Panc1 (cell line): Measurements from ENCODE around the gene ASPHD2. TPM values are rescaled to one million over a fixed set of nuclear protein-coding genes. Genes with fewer than 3 reads are reported as not detected.

Source experiments
- ATAC-seq: fragments of 200-7000 bp; cut with Tn5 transposase; 2 replicates; pipeline ENCODE4 v1.9.1; 2020; ENCODE audit warnings: mild to moderate bottlenecking, moderate library complexity
- BruUV-seq: library from RNA; stranded (reverse); fragments of 400-500 nt; replicated peaks from 2 replicates; lab custom pipeline; 2021; lab: Mats Ljungman, UMichigan
- CTCF ChIA-PET: fragments of 300-600 bp; sonication (Branson Sonifier 250); formaldehyde crosslinking; loops from one replicate; lab custom pipeline; 2022; ENCODE audit warnings: antibody characterized with exemption; lab: Charles Lee
- POLR2A ChIA-PET: fragments of 300-600 bp; sonication (Branson Sonifier 250); formaldehyde crosslinking; loops from one replicate; lab custom pipeline; 2022; ENCODE audit warnings: antibody characterized with exemption; lab: Charles Lee
- DNase-seq: peaks from one replicate; pipeline ENCODE4 v3.0.0-alpha.2; 2010; ENCODE audit warnings: low read depth, low spot score
- H3K27ac ChIP-seq: 2 replicates; pipeline ENCODE4 v1.5.1; 2011; ENCODE audit warnings: mild to moderate bottlenecking, low read length, inconsistent platforms
- H3K27me3 ChIP-seq: fragments of 200-500 bp; sonication (Bioruptor generic); 2 replicates; pipeline ENCODE4 v1.6.0; 2014; ENCODE audit warnings: low read length, inconsistent platforms; ENCODE audit not compliant: control insufficient read depth, insufficient read depth
- H3K36me3 ChIP-seq: fragments of 200-500 bp; sonication (Bioruptor generic); 2 replicates; pipeline ENCODE4 v1.5.1; 2014; ENCODE audit warnings: inconsistent platforms, mild to moderate bottlenecking, low read length, moderate library complexity; ENCODE audit not compliant: control insufficient read depth, insufficient read depth
- H3K4me1 ChIP-seq: 2 replicates; pipeline ENCODE4 v1.5.1; 2011; ENCODE audit warnings: inconsistent platforms, mild to moderate bottlenecking, low read length, moderate library complexity; ENCODE audit not compliant: control insufficient read depth, insufficient read depth
- H3K4me3 ChIP-seq, 2 experiments: 2 replicates each; pipeline ENCODE4 v1.5.1; 2011 to 2012; ENCODE audit warnings: low read depth in 2 of 2, low read length in 2 of 2, mild to moderate bottlenecking in 2 of 2, inconsistent platforms in 1 of 2, moderate library complexity in 1 of 2
- H3K9me3 ChIP-seq: fragments of 200-500 bp; sonication (Bioruptor generic); 2 replicates; pipeline ENCODE4 v1.5.1; 2014; ENCODE audit warnings: low read depth, mild to moderate bottlenecking, inconsistent platforms, low read length, moderate library complexity; ENCODE audit not compliant: control insufficient read depth, insufficient read depth
- POLR2AphosphoS5 ChIP-seq: IDR thresholded peaks from 2 replicates; pipeline ENCODE4 v1.6.1; 2012; ENCODE audit warnings: mild to moderate bottlenecking, low read depth, low read length, moderate library complexity
- SIN3A ChIP-seq: IDR thresholded peaks from 2 replicates; pipeline ENCODE4 v1.6.1; 2012; ENCODE audit warnings: low read depth, mild to moderate bottlenecking, low read length, moderate library complexity, borderline replicate concordance; ENCODE audit not compliant: insufficient read depth
- TCF7L2 ChIP-seq: IDR thresholded peaks from 2 replicates; pipeline ENCODE4 v1.6.1; 2011; ENCODE audit warnings: mild to moderate bottlenecking, low read depth, low read length, inconsistent platforms
- in situ Hi-C: cut with HindIII; loops from 2 replicates; pipeline ENCODE4 v1.10.0; 2016; ENCODE audit warnings: low sequenced_read_pairs, low pct_unique_long_range_greater_than_20kb
- intact Hi-C: fragments of 100-400 bp; cut with micrococcal nuclease; formaldehyde crosslinking; loops from one replicate; pipeline ENCODE4 v1.10.0; 2022; ENCODE audit not compliant: unreplicated experiment
- total RNA-seq: library from RNA; stranded (reverse); gene quantifications from one replicate; pipeline ENCODE4 v1.2.1, GENCODE V29; 2021; ENCODE audit not compliant: unreplicated experiment
- TF ChIP-seq, protein P1 (sequence below): fragments of 450-650 bp; IDR thresholded peaks from 2 replicates; pipeline ENCODE4 v1.5.1; 2017; ENCODE audit warnings: mild to moderate bottlenecking
- TF ChIP-seq, protein P2 (sequence below), 2 experiments: IDR thresholded peaks; 2 replicates each; pipeline ENCODE4 v1.6.1; 2011 to 2012; ENCODE audit warnings: low read depth in 2 of 2, control low read depth in 1 of 2, low read length in 1 of 2, mild to moderate bottlenecking in 1 of 2, moderate library complexity in 1 of 2; ENCODE audit not compliant: insufficient read depth in 1 of 2

The ASPHD2 gene
- total RNA-seq, 1 experiment from 2014 or later = 0.15 TPM

DNA sequence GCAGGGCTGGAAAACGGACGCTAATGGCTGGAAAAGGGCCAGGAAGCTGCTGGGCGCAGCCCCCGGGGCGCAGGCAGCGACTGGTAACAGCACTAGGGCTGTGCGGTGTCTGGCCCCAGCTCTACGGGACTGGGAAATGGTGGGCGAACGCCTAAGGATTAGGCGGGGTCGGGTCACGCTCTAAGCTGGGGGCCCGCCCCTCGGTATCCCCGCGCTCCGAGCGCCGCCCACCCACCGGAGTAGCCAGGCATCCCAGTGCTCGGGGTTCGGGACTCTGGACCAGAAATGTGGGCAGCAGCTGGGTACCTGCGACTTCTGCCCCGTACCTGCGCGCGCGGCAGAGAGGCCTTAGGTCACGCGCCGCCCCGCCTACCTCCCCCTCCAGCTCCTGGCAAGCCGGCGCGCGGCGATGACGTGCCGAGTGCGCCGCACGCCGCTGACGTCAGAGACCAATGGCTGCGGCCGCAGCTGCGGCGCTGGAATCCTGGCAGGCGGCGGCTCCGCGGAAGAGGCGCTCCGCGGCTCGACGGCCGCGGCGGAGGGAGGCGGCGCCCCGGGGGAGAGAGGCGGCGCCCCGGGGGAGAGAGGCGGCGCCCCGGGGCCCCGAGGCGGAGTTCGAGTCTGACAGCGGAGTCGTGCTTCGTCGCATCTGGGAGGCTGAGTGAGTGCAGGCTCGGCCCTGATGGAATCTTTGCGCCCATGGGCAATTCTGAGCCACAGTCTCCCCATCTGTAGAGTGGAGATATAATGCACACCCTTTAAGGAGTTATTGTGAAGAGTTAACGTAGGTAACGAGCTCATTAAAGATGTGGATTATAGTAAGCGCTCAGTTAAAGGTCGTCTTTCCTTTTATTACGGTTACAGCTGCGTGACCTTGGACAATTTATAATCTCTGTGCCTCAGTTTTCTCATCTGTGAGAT lies 54.6 kb downstream of the ASPHD2 start, which contains the start of the genes HPS4 and SRRD:
Gene HPS4 (minus strand): TSS at position 345 of the 921 bp plus-strand sequence. CDS start 2,021 bp downstream, outside the sequence.
Gene SRRD (plus strand): TSS at position 439 of the 921 bp plus-strand sequence. CDS start 14 bp downstream, at position 453.
- Histone ChIP-seq H3K4me1 (peaks cover 31% of the 10 kb centered on the region), H3K27ac (peak within 1 kb of the TSS; percentile 87), H3K4me3 (peak within 1 kb of the TSS; percentile 89 to 95), H3K27me3 (no peaks in the 10 kb centered on the region), H3K36me3 (peaks cover 8% of the 10 kb centered on the region), H3K9me3 (no peaks in the 10 kb centered on the region)
- TF ChIP-seq SIN3A (0 out of 2 replicates have a peak, but pooled peaks have one; percentile 57), POLR2AphosphoS5 (peak; percentile 63; the same call in 1 of the 2 replicates)
- TF ChIP-seq, protein P1, sequence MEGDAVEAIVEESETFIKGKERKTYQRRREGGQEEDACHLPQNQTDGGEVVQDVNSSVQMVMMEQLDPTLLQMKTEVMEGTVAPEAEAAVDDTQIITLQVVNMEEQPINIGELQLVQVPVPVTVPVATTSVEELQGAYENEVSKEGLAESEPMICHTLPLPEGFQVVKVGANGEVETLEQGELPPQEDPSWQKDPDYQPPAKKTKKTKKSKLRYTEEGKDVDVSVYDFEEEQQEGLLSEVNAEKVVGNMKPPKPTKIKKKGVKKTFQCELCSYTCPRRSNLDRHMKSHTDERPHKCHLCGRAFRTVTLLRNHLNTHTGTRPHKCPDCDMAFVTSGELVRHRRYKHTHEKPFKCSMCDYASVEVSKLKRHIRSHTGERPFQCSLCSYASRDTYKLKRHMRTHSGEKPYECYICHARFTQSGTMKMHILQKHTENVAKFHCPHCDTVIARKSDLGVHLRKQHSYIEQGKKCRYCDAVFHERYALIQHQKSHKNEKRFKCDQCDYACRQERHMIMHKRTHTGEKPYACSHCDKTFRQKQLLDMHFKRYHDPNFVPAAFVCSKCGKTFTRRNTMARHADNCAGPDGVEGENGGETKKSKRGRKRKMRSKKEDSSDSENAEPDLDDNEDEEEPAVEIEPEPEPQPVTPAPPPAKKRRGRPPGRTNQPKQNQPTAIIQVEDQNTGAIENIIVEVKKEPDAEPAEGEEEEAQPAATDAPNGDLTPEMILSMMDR = no peak
- DNase-seq (no peak), ATAC-seq (peak; percentile 93)
- no TSS peak for BruUV-seq
- ChIA-PET CTCF (no interaction called here), POLR2A (interaction anchor here (0.5 to 0.7 kb wide), 4 partner anchors 9 to 127 kb away, joined by 3 to 7 read pairs (median 4); no protein-coding TSS in a partner anchor)
- in situ Hi-C loops = no loop called here
- intact Hi-C loops = no loop called here

DNA sequence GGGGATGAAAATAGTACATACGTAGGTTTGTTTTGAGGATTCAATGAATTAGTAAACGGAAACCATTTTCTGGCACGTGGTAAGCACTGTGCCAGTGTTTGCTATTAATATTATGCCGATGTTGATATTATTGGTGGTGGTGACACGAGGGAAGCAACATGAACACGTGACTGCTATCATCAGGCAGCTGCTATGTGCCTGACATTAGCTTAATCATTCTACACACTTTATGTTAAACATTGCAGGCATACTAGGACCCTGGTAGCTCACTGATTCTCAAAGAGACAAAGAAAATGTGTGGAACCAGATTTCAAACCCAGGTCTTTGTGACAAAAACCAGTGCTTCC lies 55.3 kb downstream of the ASPHD2 start:
- DNase-seq (no peak), ATAC-seq (no peak)
- BruUV-seq = TSS peak; percentile 71
- Histone ChIP-seq H3K36me3 (peaks cover 8% of the 10 kb centered on the region), H3K27me3 (no peaks in the 10 kb centered on the region), H3K4me3 (peak overlapping the region; percentile 89 to 95), H3K9me3 (no peaks in the 10 kb centered on the region), H3K4me1 (peaks cover 31% of the 10 kb centered on the region), H3K27ac (peak overlapping the region; percentile 81)
- in situ Hi-C loops = no loop called here
- intact Hi-C loops = no loop called here
- no peak for TF ChIP-seq POLR2AphosphoS5
- POLR2A ChIA-PET = no interaction called here
- CTCF ChIA-PET = no interaction called here

DNA sequence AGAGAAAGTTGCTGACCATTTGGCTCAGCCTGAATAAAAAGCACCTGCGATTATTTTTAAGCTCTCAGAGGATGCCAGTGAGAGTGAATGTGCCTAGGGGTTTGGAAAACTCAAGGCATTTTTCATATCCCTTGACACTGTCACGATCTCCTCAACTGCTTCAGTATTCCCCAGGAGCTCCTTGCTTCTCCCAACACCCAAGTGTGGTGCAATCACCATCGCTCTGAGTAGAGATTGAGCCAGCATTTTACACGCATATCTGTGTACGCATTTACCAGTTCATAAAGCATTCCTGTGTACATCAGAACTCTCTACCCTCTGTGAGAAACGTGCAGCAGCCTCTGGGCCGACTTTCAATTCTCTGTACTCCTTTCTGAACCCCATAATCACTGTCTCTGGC lies 56.0 kb downstream of the ASPHD2 start:
- in situ Hi-C loops = no loop called here
- intact Hi-C loops = no loop called here
- Histone ChIP-seq H3K4me1 (peaks cover 25% of the 10 kb centered on the region), H3K27me3 (no peaks in the 10 kb centered on the region), H3K27ac (no peak overlapping the region; the same call in 1 of the 2 replicates), H3K36me3 (peaks cover 8% of the 10 kb centered on the region), H3K9me3 (no peaks in the 10 kb centered on the region), H3K4me3 (peak overlapping the region; percentile 89 to 95)
- no peak for TF ChIP-seq SIN3A
- TF ChIP-seq, protein P1 = no peak
- TF ChIP-seq TCF7L2 = no peak
- no peak for TF ChIP-seq POLR2AphosphoS5
- TF ChIP-seq, protein P2, sequence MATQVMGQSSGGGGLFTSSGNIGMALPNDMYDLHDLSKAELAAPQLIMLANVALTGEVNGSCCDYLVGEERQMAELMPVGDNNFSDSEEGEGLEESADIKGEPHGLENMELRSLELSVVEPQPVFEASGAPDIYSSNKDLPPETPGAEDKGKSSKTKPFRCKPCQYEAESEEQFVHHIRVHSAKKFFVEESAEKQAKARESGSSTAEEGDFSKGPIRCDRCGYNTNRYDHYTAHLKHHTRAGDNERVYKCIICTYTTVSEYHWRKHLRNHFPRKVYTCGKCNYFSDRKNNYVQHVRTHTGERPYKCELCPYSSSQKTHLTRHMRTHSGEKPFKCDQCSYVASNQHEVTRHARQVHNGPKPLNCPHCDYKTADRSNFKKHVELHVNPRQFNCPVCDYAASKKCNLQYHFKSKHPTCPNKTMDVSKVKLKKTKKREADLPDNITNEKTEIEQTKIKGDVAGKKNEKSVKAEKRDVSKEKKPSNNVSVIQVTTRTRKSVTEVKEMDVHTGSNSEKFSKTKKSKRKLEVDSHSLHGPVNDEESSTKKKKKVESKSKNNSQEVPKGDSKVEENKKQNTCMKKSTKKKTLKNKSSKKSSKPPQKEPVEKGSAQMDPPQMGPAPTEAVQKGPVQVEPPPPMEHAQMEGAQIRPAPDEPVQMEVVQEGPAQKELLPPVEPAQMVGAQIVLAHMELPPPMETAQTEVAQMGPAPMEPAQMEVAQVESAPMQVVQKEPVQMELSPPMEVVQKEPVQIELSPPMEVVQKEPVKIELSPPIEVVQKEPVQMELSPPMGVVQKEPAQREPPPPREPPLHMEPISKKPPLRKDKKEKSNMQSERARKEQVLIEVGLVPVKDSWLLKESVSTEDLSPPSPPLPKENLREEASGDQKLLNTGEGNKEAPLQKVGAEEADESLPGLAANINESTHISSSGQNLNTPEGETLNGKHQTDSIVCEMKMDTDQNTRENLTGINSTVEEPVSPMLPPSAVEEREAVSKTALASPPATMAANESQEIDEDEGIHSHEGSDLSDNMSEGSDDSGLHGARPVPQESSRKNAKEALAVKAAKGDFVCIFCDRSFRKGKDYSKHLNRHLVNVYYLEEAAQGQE (IDR thresholded peaks at IDR 0.05; ENCODE audit: insufficient read depth in 1 of 2, low read depth in 2 of 2, low read length in 1 of 2) = no peak
- DNase-seq = no peak
- no peak for ATAC-seq
- ChIA-PET POLR2A (interaction anchor here (0.7 kb wide), 1 partner anchor 120 kb away, joined by 5 read pairs; no protein-coding TSS in a partner anchor), CTCF (no interaction called here)
- BruUV-seq = no TSS peak
